Neuron (in vitro differentiated cells): ENCODE data around the gene PEX10.

Experiments
- H2AFZ ChIP-seq: one replicate; pipeline ENCODE4 v1.6.1; 2013; ENCODE audit warnings: low read depth, mild to moderate bottlenecking, inconsistent platforms, low read length, moderate library complexity
- H3K27me3 ChIP-seq: one replicate; pipeline ENCODE4 v1.6.1; 2013; ENCODE audit warnings: low read length; ENCODE audit not compliant: insufficient read depth
- H3K36me3 ChIP-seq: one replicate; pipeline ENCODE4 v1.6.1; 2013; ENCODE audit warnings: low read length; ENCODE audit not compliant: insufficient read depth
- H3K4me1 ChIP-seq: one replicate; pipeline ENCODE4 v1.6.1; 2013; ENCODE audit warnings: low read length; ENCODE audit not compliant: insufficient read depth
- H3K4me3 ChIP-seq: 2 replicates; pipeline ENCODE4 v1.5.1; 2013; ENCODE audit warnings: mild to moderate bottlenecking, low read length, moderate library complexity
- H3K9me3 ChIP-seq: one replicate; pipeline ENCODE4 v1.6.1; 2013; ENCODE audit warnings: low read length

PEX10 gene

DNA sequence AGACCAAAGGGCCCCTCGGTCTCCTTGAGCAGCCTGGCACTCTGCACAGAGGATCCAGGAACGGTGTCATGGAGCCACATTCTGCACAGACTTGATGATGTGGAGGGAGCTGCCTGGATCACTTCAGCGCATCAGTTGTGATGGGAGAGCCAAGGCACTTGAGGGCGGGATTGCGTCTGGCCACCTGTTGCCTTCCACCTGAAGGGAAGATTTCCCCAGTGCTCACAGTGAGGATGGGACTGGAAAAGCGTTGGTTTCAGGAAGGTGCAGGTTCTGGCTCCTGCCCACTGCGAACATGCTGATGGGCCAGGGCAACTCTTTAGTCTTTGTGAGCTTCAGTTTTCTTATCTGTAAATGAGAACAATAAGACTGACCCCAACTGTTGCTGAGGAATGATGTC is 18.1 kb downstream of the PEX10 start:
- H3K4me3 ChIP-seq = no peak overlapping the region
- no peaks in the 10 kb centered on the region for H3K27me3 ChIP-seq
- peaks cover 24% of the 10 kb centered on the region for H3K4me1 ChIP-seq
- no peaks in the 10 kb centered on the region for H3K9me3 ChIP-seq
- H3K36me3 ChIP-seq = peaks cover 55% of the 10 kb centered on the region
- no peak overlapping the region for H2AFZ ChIP-seq

- H3K4me3 ChIP-seq = no peak overlapping the region
- H3K9me3 ChIP-seq = no peaks in the 10 kb centered on the region
- peaks cover 24% of the 10 kb centered on the region for H3K4me1 ChIP-seq
- H3K36me3 ChIP-seq = peaks cover 51% of the 10 kb centered on the region
- no peaks in the 10 kb centered on the region for H3K27me3 ChIP-seq
- no peak overlapping the region for H2AFZ ChIP-seq
These were observed 18.9 kb downstream of the PEX10 start for GRCh38 chr1:2393471-2393877.

DNA sequence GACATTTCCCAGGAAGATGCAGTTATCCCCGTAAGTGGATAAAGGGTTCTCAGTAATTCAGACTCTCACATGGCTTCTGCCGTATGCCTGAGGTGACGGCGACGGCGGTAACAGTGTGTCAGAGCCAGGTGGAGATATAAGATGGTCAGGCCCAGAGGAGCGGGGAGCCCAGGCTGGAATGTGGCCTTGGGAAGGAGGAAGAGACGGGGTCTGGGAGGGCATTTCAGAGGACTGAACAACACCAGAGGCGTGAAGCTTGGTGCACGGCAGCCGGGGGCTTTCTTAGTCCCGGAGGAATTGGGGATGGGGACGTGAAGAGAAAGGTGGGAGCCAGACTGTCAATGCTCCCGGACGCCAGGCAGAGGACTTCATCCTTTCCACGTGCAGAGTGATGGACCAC is 19.7 kb downstream of the PEX10 start:
- Histone ChIP-seq H3K9me3 (no peaks in the 10 kb centered on the region), H2AFZ (no peak overlapping the region), H3K27me3 (no peaks in the 10 kb centered on the region), H3K36me3 (peaks cover 54% of the 10 kb centered on the region), H3K4me3 (peak overlapping the region; percentile 86), H3K4me1 (peaks cover 24% of the 10 kb centered on the region)

DNA sequence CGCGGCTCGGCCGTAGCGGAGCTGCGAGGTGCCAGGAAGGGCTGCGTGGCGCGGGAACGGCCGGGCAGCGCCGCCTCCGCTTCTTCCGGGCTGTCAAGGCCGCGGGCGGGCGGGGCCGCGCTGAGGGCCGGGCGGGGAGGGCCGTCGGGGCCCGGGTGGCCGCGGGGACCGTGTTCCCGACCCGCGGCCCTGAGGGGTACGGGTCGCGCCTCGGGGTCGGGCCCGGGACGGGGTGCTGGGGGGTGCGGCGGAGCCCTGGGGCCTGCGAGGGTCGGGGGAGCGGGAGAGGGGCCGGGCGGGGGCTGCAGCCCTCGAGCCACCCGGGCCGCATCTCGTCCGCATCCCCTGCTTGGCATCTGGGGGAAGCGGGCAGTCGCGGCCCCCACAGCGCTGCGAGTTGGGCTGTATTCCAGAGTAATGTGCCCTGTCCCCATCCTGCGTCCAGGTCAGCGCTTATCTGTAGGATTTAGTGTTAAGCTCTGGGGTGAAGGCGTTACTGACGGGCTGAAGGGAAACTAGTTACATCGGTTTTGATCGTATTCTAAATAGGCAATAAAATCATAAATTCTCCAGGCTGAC is 20.3 kb downstream of the PEX10 start:
- no peak overlapping the region for H2AFZ ChIP-seq
- peak overlapping the region; percentile 86 for H3K4me3 ChIP-seq
- H3K27me3 ChIP-seq = no peaks in the 10 kb centered on the region
- peaks cover 24% of the 10 kb centered on the region for H3K4me1 ChIP-seq
- peaks cover 52% of the 10 kb centered on the region for H3K36me3 ChIP-seq
- no peaks in the 10 kb centered on the region for H3K9me3 ChIP-seq

- peaks cover 47% of the 10 kb centered on the region for H3K36me3 ChIP-seq
- no peaks in the 10 kb centered on the region for H3K27me3 ChIP-seq
- peaks cover 24% of the 10 kb centered on the region for H3K4me1 ChIP-seq
- no peaks in the 10 kb centered on the region for H3K9me3 ChIP-seq
- H3K4me3 ChIP-seq = peak within 1 kb of the TSS; percentile 86
- H2AFZ ChIP-seq = peak within 1 kb of the TSS; percentile 33
These were observed 21.1 kb downstream of the PEX10 start, which contains the start of the genes MORN1 and RER1 for GRCh38 chr1:2391041-2391930. MORN1 (minus strand) TSS chr1:2391554; CDS start chr1:2391533, 21 bp downstream. RER1 (plus strand) TSS chr1:2391841; CDS start chr1:2395791, 3,950 bp downstream.

- Histone ChIP-seq H3K36me3 (peaks cover 33% of the 10 kb centered on the region), H3K9me3 (no peaks in the 10 kb centered on the region), H3K27me3 (no peaks in the 10 kb centered on the region)
These were observed 22.7 kb downstream of the PEX10 start for GRCh38 chr1:2389644-2390043.

GRCh38 chr1:2388004-2388913 is 24.1 kb downstream of the PEX10 start:
- H3K4me3 ChIP-seq = no peak overlapping the region
- no peak overlapping the region for H2AFZ ChIP-seq
- H3K9me3 ChIP-seq = no peaks in the 10 kb centered on the region
- peaks cover 19% of the 10 kb centered on the region for H3K36me3 ChIP-seq
- H3K4me1 ChIP-seq = peaks cover 20% of the 10 kb centered on the region
- no peaks in the 10 kb centered on the region for H3K27me3 ChIP-seq

More at GRCh38 chr1:2389644-2390043, 22.7 kb downstream of the PEX10 start:
- Histone ChIP-seq H3K4me1 (peaks cover 24% of the 10 kb centered on the region), H2AFZ (no peak overlapping the region), H3K4me3 (no peak overlapping the region)

DNA sequence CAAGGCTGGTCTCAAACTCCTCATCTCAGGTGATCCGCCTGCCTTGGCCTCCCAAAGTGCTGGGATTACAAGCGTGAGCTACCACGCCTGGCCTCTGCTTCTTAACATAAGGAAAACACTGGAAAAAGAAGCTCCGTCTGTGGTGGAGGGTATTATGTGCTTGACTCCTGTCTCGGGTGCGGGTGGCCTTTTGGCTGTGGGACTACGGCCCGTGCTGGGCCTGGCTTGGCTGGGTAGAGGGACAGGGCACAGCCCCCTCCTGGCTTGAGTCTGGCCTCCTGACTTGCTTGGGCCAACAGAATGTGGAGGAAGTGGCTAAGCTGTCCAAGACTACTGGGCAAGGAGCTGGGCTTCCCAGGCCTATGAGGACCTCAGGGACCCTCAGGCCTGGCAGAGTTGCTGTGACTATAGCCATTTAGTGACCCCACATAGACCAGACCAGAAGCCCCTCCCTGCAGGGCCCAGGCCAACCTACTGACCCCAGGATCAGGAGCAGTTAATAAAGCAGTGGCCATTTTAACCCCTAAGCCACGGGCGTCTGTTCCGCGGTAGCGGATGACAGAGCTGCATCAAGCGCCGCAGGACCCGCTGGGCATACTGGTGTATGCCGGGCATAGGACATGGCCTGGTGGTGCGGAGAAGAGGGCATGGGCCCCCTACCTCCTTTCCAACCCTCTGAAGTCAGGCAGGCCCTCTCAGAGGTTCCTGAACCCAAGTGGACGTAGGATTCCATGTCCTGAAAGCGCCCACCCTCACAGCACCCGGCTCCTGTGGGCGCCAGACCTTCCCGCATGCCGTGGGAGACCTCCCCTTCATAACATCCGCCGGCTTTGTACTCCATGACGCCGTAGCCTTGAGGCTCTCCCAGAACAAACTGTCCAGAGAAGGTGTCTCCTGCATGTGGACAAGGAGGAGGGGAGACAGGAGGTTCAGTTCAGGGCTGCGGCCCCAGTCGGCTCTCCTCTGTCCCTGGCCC is 25.4 kb downstream of the PEX10 start:
- no peak overlapping the region for H3K4me3 ChIP-seq
- H3K9me3 ChIP-seq = no peaks in the 10 kb centered on the region
- H3K4me1 ChIP-seq = peaks cover 9% of the 10 kb centered on the region
- no peaks in the 10 kb centered on the region for H3K27me3 ChIP-seq
- no peak overlapping the region for H2AFZ ChIP-seq
- H3K36me3 ChIP-seq = peaks cover 19% of the 10 kb centered on the region

DNA sequence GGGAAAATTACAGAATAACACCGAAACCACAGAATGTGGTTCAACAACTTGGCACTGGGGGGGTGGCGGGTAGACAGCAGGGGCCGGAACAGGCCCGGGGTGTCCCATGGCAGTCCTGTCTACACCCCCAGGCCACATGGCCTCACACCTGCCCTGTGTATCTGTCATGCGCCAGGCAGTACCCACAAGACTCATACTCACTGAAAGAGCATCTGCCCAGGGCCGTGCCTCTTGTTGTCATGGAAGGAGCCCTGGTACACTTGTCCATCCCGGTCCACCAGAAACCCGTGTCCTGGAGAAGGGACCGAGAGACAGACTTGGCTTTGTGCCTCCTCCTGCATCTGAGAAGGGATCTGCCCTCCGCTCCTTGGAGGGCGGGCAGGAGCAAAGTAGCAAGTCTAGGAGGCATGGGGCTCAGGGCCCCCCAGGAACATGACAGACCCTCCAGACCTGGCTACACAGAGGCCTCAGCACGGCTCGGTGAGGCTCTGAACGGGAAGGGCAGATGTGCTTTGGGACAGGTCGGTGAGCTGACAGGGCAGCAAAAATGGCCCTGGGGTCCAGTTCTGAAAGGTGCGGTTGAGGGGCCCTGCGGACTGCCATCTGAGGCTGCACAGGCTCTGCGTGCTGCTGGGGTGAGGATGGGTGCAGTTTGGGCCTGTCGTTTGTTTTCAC is 26.6 kb downstream of the PEX10 start:
- Histone ChIP-seq H3K36me3 (peaks cover 19% of the 10 kb centered on the region), H3K4me1 (peaks cover 9% of the 10 kb centered on the region), H3K9me3 (no peaks in the 10 kb centered on the region), H2AFZ (no peak overlapping the region), H3K4me3 (no peak overlapping the region), H3K27me3 (no peaks in the 10 kb centered on the region)

DNA sequence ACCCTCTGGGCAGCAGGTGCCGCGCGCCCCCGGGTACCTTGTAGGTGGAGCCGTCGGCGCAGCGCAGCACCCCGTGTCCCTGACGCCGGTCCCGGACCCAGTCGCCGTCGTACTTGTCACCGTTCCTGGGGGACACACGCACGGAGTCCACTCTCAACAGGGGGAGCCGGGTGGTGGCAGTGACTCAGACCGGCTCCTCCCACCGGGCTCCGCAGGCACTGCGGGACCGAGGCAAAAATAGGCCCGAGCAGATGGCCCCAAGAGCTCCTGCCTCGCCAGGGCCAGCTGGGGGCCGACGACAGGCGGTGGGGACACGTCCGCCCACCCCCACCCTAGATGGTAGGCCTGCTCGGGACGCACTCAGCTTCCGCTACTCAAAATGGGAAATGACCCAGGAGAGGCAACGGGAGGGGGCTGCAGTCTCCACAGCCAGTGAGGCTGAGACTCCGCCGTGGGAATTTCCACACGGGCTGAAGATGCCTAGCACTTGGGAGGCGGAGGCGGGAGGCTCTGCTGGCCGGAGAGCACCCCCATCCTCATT is 27.4 kb downstream of the PEX10 start:
- Histone ChIP-seq H3K36me3 (peaks cover 17% of the 10 kb centered on the region), H2AFZ (no peak overlapping the region), H3K27me3 (no peaks in the 10 kb centered on the region)

DNA sequence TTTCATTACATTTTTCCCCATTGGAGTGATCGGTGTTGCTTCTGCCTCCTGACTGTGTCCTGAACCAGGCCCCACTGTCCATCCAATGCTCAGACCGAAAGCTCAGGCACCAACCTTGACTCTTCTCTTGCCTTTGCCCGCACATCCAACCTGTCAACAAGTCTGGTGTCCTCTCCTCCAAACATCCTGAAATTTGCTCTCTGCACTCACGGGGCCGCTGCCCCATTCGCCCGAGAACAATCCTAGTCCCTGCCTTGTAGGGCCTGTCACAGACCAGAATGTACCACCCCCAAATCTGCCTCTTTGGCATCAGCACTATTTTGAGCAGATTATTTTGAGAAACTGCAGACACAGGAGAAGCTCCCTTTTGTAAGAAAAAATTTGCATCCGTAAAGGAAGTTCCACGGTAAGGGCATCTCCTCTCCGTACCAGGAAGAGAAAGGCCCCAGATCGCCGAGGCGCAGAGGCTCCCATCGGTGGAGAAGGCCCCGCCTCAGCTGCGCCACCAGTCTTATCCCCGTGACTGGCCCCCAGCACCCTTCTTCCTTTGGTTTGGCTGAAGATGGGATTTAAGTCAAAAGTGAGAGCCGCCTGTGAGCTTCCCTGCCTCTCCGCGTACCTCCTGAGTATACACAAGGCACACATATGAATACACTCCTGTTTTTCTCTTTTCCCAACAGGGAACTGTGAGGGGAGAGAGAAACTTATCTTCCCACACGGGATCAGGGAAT is 28.1 kb downstream of the PEX10 start:
- no peaks in the 10 kb centered on the region for H3K4me1 ChIP-seq
- H3K4me3 ChIP-seq = no peak overlapping the region
- no peak overlapping the region for H2AFZ ChIP-seq
- H3K36me3 ChIP-seq = peaks cover 15% of the 10 kb centered on the region
- no peaks in the 10 kb centered on the region for H3K9me3 ChIP-seq
- no peaks in the 10 kb centered on the region for H3K27me3 ChIP-seq

More for the DNA sequence above, 27.4 kb downstream of the PEX10 start:
- Histone ChIP-seq H3K4me3 (no peak overlapping the region), H3K9me3 (no peaks in the 10 kb centered on the region), H3K4me1 (peaks cover 2% of the 10 kb centered on the region)
